ENCODE data around the gene CAMK2G. TPM values are rescaled to one million over a fixed set of nuclear protein-coding genes. Genes with fewer than 3 reads are reported as not detected.

Gene CAMK2G
- total and polyA plus RNA-seq, 9 donors, result 9.8 to 42.9 (median 16.7) TPM

DNA sequence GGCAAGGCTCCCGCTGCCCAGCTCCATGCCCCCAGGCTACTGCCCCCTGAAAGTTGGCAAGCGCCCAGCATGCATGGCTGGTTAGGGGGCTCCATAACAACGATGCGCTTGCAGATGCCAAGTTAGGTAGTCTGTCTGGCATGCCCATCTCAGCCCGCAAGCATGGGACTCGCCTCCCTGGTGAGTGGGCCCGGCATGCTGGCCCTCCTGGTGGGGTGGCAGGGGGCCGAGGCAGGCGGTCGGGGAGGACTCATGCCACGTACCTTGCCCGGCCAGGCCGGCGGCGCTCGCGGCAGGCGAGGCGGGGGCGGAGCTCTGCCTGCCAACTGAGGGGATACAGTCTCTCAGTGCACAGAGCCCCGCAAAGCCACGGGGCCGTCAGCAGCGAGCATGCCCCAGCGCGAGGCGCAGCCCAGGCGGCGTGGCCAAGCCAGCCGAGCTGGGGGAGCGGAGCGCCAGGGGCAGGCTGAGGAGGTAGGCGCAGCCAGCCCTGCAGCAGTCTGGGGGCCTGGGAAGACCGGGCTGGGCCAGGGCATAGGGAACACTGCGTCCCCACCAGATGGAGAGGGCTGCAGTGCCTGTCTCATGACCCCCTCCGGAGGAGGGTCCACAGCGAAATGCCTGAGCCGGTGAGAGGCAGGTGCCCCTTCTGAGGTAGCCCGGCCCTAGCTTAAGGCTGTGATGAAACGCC, 34.9 kb downstream of the CAMK2G start:
- Histone ChIP-seq H3K27me3 (no peaks in the 10 kb centered on the region), H3K4me3 (no peak overlapping the region), H3K9me3 (no peaks in the 10 kb centered on the region), H3K27ac (no peak overlapping the region), H3K36me3 (no peaks in the 10 kb centered on the region), H3K4me1 (ENCODE audit: insufficient read depth) (no peaks in the 10 kb centered on the region)
- intact Hi-C loops (cut with DNase I), result no loop called here
- 92 to 94% (median 94%) methylated on average over 39 to 40 of the region's 40 CpGs for WGBS, 3 donors
- TF ChIP-seq, protein P1, sequence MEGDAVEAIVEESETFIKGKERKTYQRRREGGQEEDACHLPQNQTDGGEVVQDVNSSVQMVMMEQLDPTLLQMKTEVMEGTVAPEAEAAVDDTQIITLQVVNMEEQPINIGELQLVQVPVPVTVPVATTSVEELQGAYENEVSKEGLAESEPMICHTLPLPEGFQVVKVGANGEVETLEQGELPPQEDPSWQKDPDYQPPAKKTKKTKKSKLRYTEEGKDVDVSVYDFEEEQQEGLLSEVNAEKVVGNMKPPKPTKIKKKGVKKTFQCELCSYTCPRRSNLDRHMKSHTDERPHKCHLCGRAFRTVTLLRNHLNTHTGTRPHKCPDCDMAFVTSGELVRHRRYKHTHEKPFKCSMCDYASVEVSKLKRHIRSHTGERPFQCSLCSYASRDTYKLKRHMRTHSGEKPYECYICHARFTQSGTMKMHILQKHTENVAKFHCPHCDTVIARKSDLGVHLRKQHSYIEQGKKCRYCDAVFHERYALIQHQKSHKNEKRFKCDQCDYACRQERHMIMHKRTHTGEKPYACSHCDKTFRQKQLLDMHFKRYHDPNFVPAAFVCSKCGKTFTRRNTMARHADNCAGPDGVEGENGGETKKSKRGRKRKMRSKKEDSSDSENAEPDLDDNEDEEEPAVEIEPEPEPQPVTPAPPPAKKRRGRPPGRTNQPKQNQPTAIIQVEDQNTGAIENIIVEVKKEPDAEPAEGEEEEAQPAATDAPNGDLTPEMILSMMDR (IDR thresholded peaks at IDR 0.05), result no peak
- no peak for TF ChIP-seq EP300 (IDR thresholded peaks at IDR 0.05)
- no peak for TF ChIP-seq POLR2A (IDR thresholded peaks at IDR 0.05)
- no peak for DNase-seq

- H3K4me1 ChIP-seq (ENCODE audit: insufficient read depth), result no peaks in the 10 kb centered on the region
- 88 to 93% (median 89%) methylated on average over 4 to 8 of the region's 8 CpGs for WGBS, 3 donors
- H3K4me3 ChIP-seq, result no peak overlapping the region
- intact Hi-C loops (cut with DNase I), result no loop called here
- no peaks in the 10 kb centered on the region for H3K36me3 ChIP-seq
- TF ChIP-seq POLR2A (IDR thresholded peaks at IDR 0.05), result no peak
- TF ChIP-seq EP300 (IDR thresholded peaks at IDR 0.05), result no peak
- TF ChIP-seq, protein P1 (IDR thresholded peaks at IDR 0.05), result no peak
- no peaks in the 10 kb centered on the region for H3K27me3 ChIP-seq
- H3K27ac ChIP-seq, result no peak overlapping the region
- H3K9me3 ChIP-seq, result no peaks in the 10 kb centered on the region
- DNase-seq, result no peak
These were observed 35.5 kb downstream of the CAMK2G start for GRCh38 chr10:73838827-73839226.

DNA sequence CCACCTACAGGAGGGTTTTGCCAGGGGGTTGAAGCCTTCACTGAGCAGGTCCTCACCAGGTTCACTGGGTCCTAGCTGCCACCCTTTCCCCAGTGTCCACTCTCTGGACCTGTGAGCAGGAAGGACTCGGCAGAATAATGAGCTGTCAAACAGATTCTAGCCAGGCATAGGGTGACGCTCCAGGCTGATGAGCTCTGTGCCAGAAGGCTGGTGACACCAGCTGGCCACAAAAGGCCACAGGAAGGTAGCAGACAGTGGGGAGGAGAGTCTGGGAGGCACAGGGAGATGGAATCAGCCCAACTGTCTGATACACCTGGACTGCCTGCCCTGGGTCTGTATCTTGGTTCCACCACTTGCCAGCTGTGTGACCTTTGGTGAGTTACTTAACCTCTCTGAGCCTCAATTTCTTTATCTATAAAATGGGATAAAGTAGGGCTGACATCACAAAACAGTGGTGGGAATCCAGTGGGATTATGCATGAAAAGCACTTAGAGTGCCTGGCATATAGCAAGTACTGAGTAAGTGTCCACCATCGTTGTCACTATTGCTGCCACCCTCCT, 36.3 kb downstream of the CAMK2G start:
- Histone ChIP-seq H3K4me1 (ENCODE audit: insufficient read depth) (no peaks in the 10 kb centered on the region), H3K27me3 (no peaks in the 10 kb centered on the region), H3K4me3 (no peak overlapping the region), H3K36me3 (no peaks in the 10 kb centered on the region), H3K27ac (no peak overlapping the region), H3K9me3 (no peaks in the 10 kb centered on the region)
- no peak for DNase-seq
- no peak for TF ChIP-seq EP300 (IDR thresholded peaks at IDR 0.05)
- TF ChIP-seq, protein P1 (IDR thresholded peaks at IDR 0.05), result no peak
- TF ChIP-seq POLR2A (IDR thresholded peaks at IDR 0.05), result no peak
- intact Hi-C loops (cut with DNase I), result no loop called here
- 82 to 90% (median 89%) methylated on average over 3 of the region's 3 CpGs for whole genome bisulfite sequencing, 3 donors

DNA sequence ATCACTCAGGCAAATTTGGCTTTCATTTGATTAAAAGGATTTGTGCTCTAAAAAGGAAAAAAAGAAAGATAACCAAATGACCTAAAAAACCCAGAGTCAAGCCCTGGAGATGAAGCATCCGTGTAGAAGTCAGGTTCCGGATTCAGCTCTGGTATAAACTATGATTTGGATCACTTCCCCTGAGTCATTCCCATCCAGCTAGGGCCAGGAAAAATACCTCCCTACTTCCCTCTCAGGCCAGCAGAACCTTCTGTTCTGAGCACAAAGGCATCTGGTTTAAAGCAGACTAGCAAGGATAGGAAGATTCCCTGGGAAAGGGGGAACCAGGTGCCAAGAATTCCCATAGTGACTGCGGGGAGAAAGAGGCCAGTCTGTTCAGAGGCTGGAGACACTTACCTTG, 37.3 kb downstream of the CAMK2G start:
- intact Hi-C loops (cut with DNase I), result no loop called here
- Histone ChIP-seq H3K27me3 (no peaks in the 10 kb centered on the region), H3K9me3 (no peaks in the 10 kb centered on the region), H3K4me3 (no peak overlapping the region), H3K27ac (no peak overlapping the region), H3K36me3 (no peaks in the 10 kb centered on the region), H3K4me1 (ENCODE audit: insufficient read depth) (no peaks in the 10 kb centered on the region)
- TF ChIP-seq EP300 (IDR thresholded peaks at IDR 0.05) (no peak), POLR2A (IDR thresholded peaks at IDR 0.05) (no peak)
- TF ChIP-seq, protein P1 (IDR thresholded peaks at IDR 0.05), result no peak
- no peak for DNase-seq
- 31 to 48% (median 39%) methylated on average over 3 of the region's 3 CpGs for WGBS, 3 donors

All from ovary (tissue), 9 donors.